ENCODE data around the gene ZNF230. TPM values are rescaled to one million over a fixed set of nuclear protein-coding genes. Genes with fewer than 3 reads are reported as not detected.
A peak's percentile ranks its signal among the peaks of the same experiment; 100 is the strongest.

The ZNF230 gene
- total RNA-seq, 1 donor from 2014 or later, result 2.1 TPM

DNA sequence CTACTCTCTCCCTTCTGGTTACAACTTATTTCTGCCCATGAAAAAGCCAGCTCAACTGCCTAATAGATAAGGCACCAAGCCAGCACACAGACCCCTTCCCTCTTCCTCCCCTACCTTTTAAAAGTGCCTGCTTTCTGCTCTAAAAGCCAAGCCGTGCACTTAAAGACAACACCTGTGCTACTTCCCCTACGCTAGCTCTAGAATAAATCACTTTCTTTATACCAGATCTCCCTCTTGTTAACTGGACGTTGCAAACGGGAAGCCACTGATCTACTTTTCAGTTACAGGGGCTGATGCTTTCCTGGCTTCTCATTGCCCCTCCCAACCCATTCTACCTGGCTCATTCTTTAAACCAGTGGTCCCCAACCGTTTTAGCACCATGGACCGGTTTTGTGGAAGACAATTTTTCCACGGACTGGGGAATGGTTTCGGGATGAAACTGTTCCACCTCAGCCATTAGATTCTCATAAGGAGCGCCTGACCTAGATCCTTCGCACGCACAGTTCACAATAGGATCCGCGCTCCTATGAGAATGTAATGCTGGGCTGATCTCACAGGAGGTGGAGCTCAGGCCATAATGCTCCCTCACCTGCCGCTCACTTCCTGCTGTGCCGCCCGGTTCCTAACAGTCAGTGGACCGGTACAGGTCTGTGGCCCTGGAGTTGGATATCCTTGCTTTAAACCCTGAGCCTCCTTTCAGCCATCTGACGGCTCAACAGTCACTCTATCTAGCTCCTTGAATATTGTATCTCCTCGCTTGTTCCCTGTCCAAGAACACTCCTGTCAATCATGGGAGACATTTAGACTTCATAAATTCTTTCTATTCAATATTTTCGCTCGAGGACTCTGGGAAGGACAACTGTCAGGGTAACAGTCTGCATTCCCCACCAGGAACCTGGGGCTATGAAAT lies 48.2 kb downstream of the ZNF230 start:
- ATAC-seq, result peak; percentile 77

DNA sequence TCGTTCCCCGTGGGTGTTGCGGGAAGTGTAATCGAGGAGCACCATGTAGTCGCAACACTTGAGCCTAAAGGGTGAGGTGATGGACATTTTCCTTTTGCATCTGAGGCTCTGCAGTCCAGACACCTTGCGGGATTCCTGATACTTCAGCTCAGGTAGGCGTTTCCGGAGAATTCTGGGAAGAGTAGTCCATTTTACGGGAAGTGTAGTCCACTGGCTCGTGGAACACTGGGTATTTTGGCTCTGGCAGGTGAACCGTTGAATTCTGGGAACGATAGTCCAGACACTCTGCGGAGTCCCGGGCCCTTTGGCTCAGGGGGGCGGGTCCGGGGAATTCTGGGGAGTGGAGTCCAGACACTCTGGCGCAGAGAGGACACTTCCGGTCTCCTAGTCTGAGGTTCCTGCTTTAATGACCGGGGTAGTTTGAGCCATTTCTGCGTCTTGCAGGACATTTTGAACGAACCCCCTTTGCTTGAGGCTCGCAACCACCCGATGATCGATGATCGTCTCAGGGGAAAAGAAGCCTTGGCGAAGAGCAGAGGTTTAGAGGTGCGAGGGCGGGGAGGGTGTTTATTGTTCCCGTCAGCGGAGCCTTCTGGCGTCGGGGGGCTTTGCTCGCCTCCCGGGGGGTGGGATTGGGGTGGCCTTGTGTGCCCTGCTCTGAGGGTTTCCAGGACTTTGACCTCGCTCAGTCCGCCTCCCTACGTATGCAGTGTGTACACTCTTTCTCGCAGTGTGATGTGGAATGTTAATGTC lies 49.1 kb downstream of the ZNF230 start, which contains the start of gene ZNF223:
ZNF223 (plus strand) TSS at position 387 of the 753 bp plus-strand sequence. CDS start 3,141 bp downstream, outside the sequence.
- peak; percentile 99 for ATAC-seq

DNA sequence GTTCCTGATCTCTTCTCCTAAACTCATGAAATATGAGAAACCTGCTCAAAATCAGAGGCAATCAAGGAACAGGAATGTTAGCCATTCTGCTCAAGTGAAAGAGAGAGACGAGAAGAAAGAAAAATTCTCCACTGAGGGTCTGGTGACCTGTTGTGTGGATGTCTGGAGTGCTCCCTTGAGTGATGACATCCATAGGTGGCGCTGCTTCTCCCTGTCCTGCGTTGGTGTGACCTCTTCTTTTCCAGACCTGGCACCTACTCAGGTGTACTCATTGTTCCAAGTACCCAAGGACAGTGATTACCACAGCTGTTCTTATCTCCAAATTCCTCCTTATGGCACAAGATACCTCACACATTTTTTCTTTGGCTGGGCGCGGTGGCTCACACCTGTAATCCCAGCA lies 53.1 kb downstream of the ZNF230 start:
- no peak for ATAC-seq

- no peak for ATAC-seq
Observed at GRCh38 chr19:44059229-44059628, 56.5 kb downstream of the ZNF230 start.

DNA sequence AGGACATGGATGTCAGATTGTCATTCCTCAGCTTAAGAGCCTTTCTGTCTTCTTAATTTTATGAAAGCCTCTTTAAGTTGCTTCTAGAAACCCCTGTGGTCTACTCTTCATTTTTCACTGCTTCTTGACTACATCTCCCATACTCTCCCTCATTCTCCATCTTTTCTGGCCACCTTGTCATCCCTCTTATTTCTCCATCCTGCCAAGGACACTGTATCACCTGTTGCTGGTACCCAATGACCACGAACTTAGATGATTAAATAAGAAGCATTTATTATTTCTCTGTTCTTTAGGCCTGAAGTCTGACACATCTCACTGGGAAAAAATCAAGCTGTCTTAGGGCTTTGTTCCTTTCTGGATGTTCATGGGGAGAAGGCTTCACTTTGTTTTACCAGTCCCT lies 58.3 kb downstream of the ZNF230 start:
- ATAC-seq, result no peak

Other genes starting within 250 kb of the ZNF230 start
- gene SMG9, start 248.0 kb upstream of the ZNF230 start, total RNA-seq, result 22.3 TPM
- gene KCNN4, start 222.0 kb upstream of the ZNF230 start, total RNA-seq, result 4.1 TPM
- 18.0 TPM for gene LYPD5, start 200.5 kb upstream of the ZNF230 start, total RNA-seq
- 5.3 TPM for gene ZNF283, start 175.6 kb upstream of the ZNF230 start, total RNA-seq
- gene ZNF404, start 119.0 kb upstream of the ZNF230 start, total RNA-seq, result 0.36 TPM
- 6.0 TPM for gene ZNF45, start 67.7 kb upstream of the ZNF230 start, total RNA-seq
- gene ZNF221, start 51.7 kb upstream of the ZNF230 start, total RNA-seq, result 0.88 TPM
- 1.8 TPM for gene ZNF155, start 18.8 kb upstream of the ZNF230 start, total RNA-seq
- gene ZNF222, start 22.4 kb downstream of the ZNF230 start, total RNA-seq, result 1.00 TPM
- 2.2 TPM for gene ZNF223, start 49.1 kb downstream of the ZNF230 start, total RNA-seq
- gene ZNF284, start 69.2 kb downstream of the ZNF230 start, total RNA-seq, result 0.36 TPM
- gene ZNF224, start 91.4 kb downstream of the ZNF230 start, total RNA-seq, result 6.2 TPM
- 1.8 TPM for gene ZNF225, start 110.4 kb downstream of the ZNF230 start, total RNA-seq
- gene ZNF234, start 138.6 kb downstream of the ZNF230 start, total RNA-seq, result 3.0 TPM
- 12.4 TPM for gene ZNF226, start 162.1 kb downstream of the ZNF230 start, total RNA-seq
- gene ZNF227, start 209.6 kb downstream of the ZNF230 start, total RNA-seq, result 6.1 TPM

Measured in esophagus mucosa (tissue), 1 donor.